HG03095 (cell line): ENCODE results near the gene SLC6A6.

Experiments
- ATAC-seq: cut with Tn5 transposase; IDR thresholded peaks from one replicate; pipeline ENCODE4 v1.9.1; 2021; ENCODE audit warnings: moderate library complexity; ENCODE audit not compliant: unreplicated experiment

SLC6A6 gene

DNA sequence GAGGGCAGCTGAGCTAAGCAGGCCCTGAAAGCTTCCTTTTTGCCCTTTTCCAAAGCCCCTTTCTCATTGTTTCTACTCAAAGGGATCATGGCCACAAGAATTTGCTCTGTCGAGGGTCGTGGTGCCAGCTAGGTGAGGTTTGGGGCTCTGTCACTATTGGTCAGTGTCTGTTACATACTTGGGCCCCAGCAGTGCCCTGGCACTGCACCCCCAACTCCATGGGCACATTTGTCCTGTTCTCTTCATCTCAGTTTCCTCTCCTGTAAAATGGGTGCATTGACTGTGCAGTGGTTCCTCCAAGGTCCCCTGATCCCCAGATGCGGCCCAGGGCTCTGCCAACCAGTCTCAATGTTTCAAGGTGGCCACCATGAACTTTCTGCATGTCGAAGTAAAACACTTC, 62.1 kb downstream of the SLC6A6 start:
- ATAC-seq, result no peak

DNA sequence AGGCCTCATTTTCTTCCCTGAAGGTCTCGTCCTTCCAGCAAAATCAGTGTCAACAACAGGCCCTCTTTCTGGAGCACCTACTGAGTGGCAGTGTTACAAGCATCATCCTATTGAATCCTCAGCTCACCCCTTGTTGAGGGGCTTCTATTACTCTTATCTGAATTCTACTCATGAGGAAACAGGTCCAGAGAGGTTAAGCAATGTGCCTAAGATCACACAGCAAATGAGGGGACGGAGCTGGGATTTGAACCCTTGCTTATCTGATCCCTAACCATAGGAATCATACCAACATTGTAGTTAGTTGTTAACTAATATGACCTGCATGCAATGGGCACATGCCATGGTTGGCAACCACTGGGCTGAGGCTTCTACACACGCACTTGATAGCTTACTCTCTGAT, 63.0 kb downstream of the SLC6A6 start:
- ATAC-seq, result no peak

DNA sequence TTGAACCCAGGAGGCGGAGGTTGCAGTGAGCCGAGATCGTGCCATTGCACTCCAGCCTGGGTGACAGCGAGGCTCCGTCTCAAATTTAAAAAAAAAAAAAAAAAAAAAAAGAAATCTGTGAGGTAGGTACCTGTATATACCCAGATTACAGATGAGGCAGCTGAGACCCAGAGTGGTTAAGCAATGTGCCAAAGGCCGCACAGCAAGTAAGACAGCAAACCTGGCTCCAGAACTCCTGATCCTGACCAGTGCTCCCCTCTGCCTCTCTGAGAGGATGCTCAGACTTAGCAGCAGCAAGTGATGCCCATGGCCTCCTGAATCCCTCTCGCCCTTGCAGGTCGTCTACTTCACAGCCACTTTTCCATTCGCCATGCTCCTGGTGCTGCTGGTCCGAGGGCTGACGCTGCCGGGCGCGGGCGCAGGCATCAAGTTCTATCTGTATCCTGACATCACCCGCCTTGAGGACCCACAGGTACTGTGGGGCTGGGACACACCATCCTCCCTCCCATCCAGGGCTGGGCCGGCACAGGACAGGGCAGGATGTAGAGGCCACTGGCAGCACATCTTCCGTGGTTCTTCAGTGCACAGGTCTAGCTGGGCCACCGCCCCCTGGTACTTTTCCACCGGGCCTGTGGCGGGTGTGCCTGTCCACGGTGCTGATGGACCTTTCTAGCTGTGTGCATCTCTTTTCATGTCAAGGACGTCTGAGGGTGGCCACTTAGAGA, 63.9 kb downstream of the SLC6A6 start:
- no peak for ATAC-seq

DNA sequence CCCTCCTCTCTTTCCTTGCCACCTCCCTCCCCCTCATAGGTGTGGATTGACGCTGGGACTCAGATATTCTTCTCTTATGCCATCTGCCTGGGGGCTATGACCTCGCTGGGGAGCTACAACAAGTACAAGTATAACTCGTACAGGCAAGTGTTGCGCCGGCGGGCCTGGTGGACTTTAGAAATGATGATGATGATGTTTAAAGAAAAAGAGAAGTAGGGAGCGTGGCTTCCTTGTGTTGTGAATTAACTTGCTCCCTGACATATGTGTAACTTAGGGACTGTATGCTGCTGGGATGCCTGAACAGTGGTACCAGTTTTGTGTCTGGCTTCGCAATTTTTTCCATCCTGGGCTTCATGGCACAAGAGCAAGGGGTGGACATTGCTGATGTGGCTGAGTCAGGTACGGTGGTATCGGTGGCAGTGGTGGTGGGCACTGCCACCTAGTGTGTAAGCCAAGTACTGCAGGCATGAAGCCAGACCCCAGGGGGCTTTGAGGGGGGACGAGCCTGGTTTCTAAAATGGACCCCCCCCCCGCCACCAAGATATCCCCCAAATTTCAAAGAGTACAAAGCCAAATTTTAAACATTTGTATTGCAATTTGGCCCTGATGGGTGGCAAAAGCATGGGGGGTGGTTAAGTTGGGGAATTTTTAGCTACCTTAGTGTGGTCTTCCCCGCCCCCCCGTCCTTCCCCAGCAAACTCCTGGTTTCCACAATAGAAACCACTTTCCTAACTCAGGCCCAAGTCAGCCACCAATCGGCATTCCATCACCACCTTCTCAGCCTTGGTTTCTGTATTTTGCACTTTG, 65.6 kb downstream of the SLC6A6 start:
- no peak for ATAC-seq

GRCh38 chr3:14468621-14468981, 66.2 kb downstream of the SLC6A6 start:
- ATAC-seq, result no peak

- no peak for ATAC-seq
Measured at GRCh38 chr3:14470461-14470860, 68.1 kb downstream of the SLC6A6 start.

DNA sequence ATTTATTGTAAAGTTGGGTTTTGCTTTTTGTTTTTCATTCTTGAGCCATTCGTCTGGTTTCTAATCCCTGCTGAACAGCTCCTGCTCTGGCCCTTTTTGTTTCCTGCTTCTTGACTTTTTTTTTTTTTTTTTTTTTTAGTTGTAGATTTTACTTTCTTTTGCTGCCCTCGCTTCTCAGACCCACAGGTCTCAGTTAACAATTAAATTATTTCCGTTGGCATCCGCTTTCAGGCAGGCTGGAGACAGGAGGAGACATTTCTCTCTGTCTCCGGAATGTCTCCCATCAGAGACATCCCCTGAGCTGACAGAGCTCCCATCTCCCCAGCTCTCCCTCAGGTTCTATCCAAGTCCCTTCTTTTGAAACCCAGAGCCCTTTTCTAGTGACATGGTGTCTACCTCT, 68.6 kb downstream of the SLC6A6 start:
- no peak for ATAC-seq

- no peak for ATAC-seq
Measured at GRCh38 chr3:14471690-14472089, 69.3 kb downstream of the SLC6A6 start.

DNA sequence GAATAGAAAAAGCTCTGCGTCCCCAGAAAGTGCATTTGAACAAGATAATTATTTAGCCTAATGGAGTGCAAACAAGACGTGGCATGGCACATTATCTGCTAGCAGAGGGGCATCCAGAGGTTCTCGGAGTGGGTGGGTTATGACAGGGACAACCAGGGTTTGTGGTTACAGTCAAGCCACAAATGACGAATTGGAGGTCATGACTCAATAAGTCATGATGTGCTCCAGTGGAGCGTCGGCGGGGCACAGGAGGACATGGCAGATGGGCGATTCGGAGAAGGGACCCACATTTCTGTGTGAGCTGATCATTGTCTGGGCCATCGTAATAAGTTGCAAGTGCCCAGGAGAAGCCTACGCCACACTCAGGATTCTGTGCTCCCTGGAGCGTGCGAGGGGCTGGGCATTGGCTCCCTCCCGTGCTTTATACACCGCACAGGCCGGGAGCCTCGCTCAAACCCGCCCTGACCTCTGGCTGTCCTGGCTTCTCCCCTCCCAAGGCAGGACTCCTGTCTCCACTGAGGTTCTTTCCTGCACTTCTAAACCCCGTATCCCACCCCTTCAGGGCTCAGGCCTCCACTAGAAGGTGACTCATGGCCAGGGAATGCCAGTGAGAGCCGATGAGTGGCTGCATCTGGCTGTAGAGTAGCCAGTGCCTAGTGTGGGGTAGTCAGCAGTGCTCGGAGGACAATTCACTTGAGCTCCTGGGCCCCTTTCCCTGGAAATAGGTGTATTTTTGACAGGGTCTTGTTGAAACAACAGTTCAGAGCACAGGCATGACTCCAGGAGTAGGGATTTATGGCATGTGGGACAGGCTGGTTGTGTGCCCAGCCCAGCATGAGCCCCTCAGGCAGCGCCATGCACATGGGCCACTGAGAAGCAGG, 70.3 kb downstream of the SLC6A6 start:
- ATAC-seq, result no peak

- no peak for ATAC-seq
Measured at GRCh38 chr3:14473411-14473891, 71.0 kb downstream of the SLC6A6 start.

GRCh38 chr3:14474363-14475081, 72.1 kb downstream of the SLC6A6 start:
- ATAC-seq, result no peak

GRCh38 chr3:14475621-14476020, 73.2 kb downstream of the SLC6A6 start:
- ATAC-seq, result no peak

GRCh38 chr3:14476583-14477265, 74.3 kb downstream of the SLC6A6 start:
- ATAC-seq, result no peak

DNA sequence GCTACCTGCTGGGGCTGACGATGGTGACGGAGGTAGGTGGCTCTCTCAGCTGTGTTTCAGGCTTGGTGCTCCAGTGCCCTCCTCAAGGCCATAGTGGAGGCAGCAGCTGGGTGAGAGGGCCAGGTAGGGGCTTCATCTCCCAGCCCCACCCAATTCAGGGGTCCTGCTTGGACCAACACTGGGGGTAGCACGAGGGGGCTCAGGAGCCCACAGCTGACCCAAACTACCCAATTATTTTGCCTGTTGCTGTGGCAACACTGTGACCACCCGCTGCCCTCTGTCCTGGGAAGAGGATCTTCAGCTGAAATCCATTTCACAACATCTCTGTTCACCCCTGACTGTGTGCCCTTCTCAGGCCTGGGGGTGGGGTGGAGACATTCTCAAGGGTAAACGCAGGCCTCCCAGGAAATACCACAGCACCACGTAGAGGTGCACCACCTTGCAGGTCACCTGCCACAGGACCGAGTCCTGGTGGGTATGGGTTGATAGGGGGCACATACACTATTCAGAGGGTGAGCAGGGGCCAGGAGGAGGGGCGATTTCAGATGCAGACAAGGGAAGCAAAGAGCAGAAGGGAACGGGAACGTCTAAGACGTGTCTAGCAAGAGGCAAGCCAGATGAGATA, 75.0 kb downstream of the SLC6A6 start:
- ATAC-seq, result no peak

DNA sequence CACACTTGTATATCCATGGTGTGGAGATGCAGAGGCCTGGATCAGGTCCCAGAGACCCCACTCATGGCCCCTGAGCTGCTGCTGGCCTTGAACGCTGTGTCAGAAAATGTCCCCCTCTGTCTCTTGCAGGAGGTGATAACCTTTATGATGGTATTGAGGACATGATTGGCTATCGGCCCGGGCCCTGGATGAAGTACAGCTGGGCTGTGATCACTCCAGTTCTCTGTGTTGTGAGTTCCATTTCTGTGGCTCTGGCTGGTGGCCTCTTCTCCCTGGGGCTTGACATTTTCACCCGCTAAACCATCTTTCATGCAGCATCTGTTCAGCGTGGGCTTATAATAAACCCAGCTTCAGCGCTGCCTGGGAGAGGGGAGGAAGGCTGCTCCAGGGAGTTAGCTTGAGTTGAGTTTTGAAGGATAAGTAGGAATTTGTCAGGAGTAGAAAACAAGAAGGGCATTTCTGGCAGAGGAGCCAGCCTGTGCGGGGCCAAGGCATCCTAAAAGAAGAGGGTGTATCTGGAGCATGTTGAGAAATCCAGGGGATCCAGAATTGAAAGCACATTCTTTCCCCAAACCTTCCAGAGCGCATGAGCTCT, 76.6 kb downstream of the SLC6A6 start:
- no peak for ATAC-seq

DNA sequence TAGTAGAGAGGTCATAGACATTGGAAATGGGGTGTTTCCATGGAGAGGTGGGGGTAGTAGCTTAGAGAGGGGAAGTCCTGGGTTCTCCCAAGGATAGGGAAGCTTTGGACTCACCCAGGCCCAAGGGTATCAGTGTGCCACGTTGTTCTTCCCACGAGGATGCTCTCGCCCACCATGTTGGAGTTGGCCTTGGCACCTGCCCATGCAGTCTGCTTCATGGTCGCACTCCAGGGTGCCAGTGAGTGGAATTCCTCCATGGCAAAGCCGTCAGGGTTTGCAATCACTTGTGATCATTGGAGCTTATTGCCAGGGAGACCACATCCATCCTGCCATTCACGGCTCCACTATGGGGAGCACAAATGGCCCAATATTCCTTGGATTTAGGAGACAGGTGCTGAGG, 77.2 kb downstream of the SLC6A6 start:
- no peak for ATAC-seq

GRCh38 chr3:14480207-14481017, 78.0 kb downstream of the SLC6A6 start:
- ATAC-seq, result no peak

- no peak for ATAC-seq
Measured at GRCh38 chr3:14481018-14481645, 78.7 kb downstream of the SLC6A6 start.
